Stimulated activated CD4-positive, alpha-beta T cell treated with anti-CD3 and anti-CD28 coated beads, Interleukin-1b, Interleukin-23, amount 100 ng/mL, for 24 hours (primary cell): ENCODE measurements around the gene NOC3L.
"Not testable (repeated sequence)": the region's sequence is repeated elsewhere in the genome, so short reads cannot be mapped to it uniquely, and the experiment has no call there.

Experiments used
- DNase-seq, 4 experiments: peaks; one replicate each; pipeline ENCODE4 v3.0.0-alpha.2; 2020; ENCODE audit warnings: low read depth in 4 of 4, low spot score in 1 of 4

NOC3L gene, protein sequence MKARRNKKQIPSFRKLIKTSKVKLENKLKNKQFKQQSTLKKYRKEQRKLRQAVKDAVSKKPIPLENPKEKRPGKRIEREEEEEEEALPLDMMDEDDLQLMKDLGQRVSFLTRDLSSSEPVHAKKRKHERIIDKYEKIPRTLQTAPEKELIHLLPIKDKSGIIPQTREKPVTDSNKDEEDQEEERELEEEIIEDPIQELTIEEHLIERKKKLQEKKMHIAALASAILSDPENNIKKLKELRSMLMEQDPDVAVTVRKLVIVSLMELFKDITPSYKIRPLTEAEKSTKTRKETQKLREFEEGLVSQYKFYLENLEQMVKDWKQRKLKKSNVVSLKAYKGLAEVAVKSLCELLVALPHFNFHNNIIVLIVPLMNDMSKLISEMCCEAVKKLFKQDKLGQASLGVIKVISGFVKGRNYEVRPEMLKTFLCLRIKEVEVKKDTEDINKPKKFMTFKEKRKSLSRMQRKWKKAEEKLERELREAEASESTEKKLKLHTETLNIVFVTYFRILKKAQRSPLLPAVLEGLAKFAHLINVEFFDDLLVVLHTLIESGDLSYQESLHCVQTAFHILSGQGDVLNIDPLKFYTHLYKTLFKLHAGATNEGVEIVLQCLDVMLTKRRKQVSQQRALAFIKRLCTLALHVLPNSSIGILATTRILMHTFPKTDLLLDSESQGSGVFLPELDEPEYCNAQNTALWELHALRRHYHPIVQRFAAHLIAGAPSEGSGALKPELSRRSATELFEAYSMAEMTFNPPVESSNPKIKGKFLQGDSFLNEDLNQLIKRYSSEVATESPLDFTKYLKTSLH

DNA sequence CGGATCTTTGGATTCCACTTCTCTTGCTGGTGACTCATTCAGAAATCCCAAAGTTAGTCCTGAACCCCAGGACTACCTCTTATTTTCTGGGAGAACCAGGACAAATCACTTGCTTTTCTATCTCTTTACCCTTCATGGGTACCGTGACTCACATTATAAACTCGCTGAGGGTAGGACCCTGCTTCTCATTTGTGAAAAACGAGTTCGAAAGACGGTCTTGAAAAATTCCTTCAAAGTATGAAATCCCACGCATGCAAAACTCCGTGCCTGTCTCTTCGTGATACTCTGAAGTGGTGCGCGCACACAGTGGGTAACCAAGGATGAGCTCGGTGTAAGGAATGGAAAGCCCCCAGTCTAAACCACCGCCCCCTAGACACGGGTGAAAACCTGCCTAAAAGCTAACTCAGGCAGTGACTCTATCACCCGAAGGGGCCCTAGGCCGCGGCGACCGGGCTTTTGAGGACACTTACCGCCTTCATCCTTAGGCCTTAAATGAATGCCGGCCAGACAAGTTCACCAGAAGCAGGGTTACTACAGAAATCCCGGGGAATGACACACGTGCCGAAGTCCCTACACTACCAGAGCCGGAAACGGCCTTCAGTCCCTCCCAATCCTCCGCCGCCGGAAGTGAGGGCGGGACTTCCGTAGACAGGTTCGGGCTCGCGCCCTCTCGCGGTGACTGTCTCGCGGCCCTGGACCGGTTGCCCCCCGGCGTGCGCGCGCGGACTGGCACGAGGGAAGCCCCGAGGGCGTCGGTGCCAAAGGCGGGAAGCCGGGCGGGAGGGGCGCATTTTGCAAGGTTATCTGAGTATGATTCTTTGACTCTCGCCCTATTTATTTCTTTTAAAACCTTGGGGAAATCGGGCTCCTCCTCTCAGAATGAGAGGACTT, at the start of gene NOC3L:
Gene NOC3L, minus strand, starts transcription at position 580 of the 891 bp plus-strand sequence. Its CDS starts 101 bp downstream, at position 479.
- DNase-seq: peak; percentile 93 to 98 (median 96)

- DNase-seq: no peak
Observed at GRCh38 chr10:94412449-94412848, 49.7 kb upstream of the NOC3L start.

- DNase-seq: no peak
Observed at GRCh38 chr10:94411304-94411703, 48.6 kb upstream of the NOC3L start.

GRCh38 chr10:94409021-94409657, 46.4 kb upstream of the NOC3L start:
- DNase-seq: no peak

GRCh38 chr10:94407668-94408067, 44.9 kb upstream of the NOC3L start:
- DNase-seq: no peak

- no peak for DNase-seq
Observed at GRCh38 chr10:94405406-94405805, 42.7 kb upstream of the NOC3L start.

GRCh38 chr10:94403380-94404213, 40.9 kb upstream of the NOC3L start:
- no peak for DNase-seq

GRCh38 chr10:94402843-94403379, 40.2 kb upstream of the NOC3L start:
- no peak for DNase-seq

DNA sequence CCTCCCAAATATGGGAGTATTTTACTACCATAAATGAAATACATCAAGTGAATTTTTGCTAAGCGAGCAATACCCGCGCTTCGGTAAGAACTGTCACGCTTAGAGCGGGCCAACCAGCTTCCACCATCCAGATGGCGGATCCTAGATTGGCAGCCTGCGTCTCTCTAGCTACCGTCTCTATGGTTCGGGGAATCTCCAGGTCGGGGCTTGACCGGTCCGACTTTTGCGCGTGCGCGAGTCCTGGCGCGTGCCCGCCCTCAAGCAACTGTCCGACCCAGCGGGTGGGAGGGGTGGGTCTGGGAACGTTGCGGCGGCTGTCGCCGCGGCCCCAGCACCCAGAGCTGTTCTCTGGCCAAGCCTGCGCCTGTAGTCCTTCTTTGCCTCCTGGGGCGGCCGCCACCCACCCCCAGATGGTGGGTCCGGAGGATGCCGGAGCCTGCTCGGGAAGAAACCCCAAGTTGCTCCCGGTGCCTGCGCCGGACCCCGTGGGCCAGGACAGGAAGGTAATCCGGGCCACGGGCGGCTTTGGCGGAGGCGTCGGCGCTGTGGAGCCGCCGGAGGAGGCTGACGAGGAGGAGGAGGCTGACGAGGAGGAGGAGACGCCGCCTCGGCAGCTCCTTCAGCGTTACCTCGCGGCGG, 39.6 kb upstream of the NOC3L start, which contains the start of gene TBC1D12:
Gene TBC1D12, plus strand, starts transcription at position 338 of the 639 bp plus-strand sequence. Its CDS starts 73 bp downstream, at position 411.
- DNase-seq: no peak

GRCh38 chr10:94398762-94399161, 36.0 kb upstream of the NOC3L start:
- DNase-seq: no peak

- no peak for DNase-seq
Observed at GRCh38 chr10:94397549-94398370, 35.0 kb upstream of the NOC3L start.

DNA sequence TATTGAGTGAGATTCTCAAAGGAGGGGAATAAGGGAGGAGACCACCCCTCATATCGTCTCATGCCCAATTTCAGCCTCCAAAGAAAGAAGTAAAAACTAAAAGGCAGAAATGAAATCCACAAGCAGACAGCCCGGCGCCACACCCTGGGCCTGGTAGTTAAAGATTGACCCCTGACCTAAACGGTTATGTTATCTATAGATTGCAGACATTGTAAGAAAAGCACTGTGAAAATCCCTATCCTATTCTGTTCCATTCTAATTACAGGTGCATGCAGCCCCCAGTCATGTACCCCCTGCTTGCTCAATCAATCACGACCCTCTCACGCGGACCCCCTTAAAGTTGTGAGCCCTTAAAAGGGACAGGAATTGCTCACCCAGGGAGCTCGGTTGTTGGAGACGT, 29.4 kb upstream of the NOC3L start:
- not testable (repeated sequence) for DNase-seq

DNA sequence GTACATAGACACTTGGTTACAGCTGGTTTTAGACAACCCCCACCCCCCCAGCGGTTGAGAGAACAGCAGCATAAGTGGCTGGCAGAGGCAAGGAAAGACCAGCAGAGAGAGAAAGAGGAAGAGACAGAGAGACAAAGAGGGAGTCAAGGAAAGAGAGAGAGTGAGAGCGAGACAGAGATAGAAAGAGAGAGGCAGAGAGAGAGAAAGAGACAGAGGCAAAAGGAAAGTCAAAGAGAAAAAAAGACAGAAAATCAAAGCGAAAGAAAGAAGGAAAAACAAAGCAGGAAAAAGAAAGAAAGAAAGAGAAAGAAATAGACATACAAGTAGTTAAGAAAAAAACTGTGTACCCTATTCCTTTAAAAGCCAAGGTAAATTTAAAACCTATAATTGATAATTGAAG, 23.0 kb upstream of the NOC3L start:
- DNase-seq: not testable (repeated sequence)

- DNase-seq: no peak
Observed at GRCh38 chr10:94383530-94383929, 20.8 kb upstream of the NOC3L start.

DNA sequence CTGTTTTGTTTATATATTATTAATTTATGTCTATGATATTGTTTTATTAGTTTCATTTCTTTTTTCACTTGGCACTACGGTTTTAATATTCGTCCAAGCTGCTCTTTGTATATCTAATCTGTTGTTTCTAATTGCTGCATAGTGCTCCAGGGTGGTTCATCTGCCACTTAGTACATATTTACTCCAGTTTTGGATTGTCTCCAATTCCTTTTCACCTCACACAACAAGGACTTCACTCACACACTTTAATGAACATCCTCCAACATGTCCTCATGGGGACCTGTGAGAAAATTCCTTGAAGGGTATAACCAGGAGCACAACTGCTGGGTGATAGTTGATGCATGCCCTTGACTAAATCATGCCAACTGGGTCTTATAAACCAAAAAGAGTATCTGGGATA, 14.1 kb upstream of the NOC3L start:
- no peak for DNase-seq

DNA sequence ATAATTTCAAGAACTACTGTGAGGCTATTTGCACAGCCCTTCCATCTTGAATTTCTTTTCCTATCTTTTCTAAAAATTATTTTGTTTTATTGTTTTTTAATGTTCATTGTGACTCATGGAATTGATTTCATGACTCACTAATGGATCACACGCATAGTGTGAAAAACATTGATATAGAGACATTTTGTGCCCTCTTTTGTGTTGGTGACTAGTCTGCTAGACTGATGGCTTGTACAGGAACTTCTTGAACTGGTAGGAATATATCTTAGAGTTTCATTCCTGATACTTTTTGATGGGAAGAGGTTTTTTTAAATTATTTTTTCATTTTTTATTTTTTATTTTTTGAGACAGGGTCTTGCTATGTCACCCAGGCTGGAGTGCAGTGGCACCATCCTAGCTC, 12.6 kb upstream of the NOC3L start:
- DNase-seq: no peak

DNA sequence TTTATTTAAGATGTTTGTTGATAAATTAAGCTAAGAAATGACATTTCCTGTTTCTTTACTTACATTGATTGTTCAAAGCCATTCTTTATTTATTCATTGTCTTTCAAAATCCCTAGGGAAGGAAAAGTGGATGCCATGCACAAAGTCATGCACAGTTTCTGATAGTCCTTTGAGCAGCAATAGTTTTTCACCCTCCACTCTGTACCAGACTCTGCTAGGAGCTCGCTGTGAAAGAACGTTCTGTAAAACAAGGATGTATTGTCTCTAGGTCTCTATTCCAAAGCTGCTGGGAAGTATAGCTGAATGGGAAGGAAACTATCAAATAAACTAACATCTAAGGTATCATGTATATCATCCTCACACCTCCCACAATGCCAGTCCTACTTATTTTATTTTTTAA, 7.8 kb upstream of the NOC3L start:
- DNase-seq: no peak

GRCh38 chr10:94366382-94366781, 3.6 kb upstream of the NOC3L start:
- no peak for DNase-seq
